ENCODE results near the gene OTOS. TPM values are rescaled to one million over a fixed set of nuclear protein-coding genes. Genes with fewer than 3 reads are reported as not detected.

OTOS gene
- total and polyA plus RNA-seq, 4 donors: not detected

DNA sequence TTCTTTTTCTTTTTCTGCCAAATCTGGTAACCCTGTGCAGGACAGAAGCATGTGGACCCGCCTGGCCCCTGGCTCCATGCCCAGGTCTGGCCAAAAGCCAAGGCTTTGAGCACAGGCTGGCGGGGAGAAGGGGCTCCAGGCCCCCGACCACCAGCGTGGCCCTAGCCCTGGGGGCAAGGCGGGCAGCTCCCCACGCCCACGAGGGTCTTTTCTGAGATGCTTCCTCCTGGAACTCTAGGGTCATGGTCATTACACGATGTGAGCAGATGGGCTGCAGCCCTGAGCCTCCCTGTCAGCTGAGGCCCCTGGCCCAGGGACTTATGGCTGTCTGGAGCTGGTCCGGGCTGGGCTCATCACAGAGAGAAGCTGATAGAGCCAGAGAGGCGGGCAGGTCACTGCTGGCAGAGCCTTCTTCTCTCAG, 5.7 kb upstream of the OTOS start:
- no peaks in the 10 kb centered on the region for H3K9me3 ChIP-seq (ENCODE audit: control insufficient read depth in 4 of 4, insufficient read depth in 3 of 4, low read length in 3 of 4)
- H3K27me3 ChIP-seq (ENCODE audit: control insufficient read depth in 3 of 3, insufficient read depth in 3 of 3, low read length in 2 of 3): peaks cover 0 to 1% (median 0%) of the 10 kb centered on the region in 3 donors
- no peaks in the 10 kb centered on the region for H3K36me3 ChIP-seq (ENCODE audit: control insufficient read depth in 4 of 4, insufficient read depth in 4 of 4, low read length in 4 of 4)
- peaks cover 0 to 6% (median 0%) of the 10 kb centered on the region in 5 donors for H3K4me1 ChIP-seq (ENCODE audit: control insufficient read depth in 5 of 5, insufficient read depth in 5 of 5, low read length in 5 of 5)
- WGBS, 2 donors: 38 to 53% methylated on average over 10 of the region's 10 CpGs
- no peak for ATAC-seq (ENCODE audit: insufficient read depth, low FRiP score)
- H3K9ac ChIP-seq (ENCODE audit: insufficient read depth in 1 of 2, low read length in 2 of 2): no peak overlapping the region
- no peak for DNase-seq
- H3K27ac ChIP-seq (ENCODE audit: low read depth in 1 of 2, low read length in 1 of 2): no peak overlapping the region
- TF ChIP-seq CTCF (IDR thresholded peaks at IDR 0.05; ENCODE audit: control extremely low read depth, extremely low read depth): no peak
- no peak overlapping the region for H3K4me3 ChIP-seq

DNA sequence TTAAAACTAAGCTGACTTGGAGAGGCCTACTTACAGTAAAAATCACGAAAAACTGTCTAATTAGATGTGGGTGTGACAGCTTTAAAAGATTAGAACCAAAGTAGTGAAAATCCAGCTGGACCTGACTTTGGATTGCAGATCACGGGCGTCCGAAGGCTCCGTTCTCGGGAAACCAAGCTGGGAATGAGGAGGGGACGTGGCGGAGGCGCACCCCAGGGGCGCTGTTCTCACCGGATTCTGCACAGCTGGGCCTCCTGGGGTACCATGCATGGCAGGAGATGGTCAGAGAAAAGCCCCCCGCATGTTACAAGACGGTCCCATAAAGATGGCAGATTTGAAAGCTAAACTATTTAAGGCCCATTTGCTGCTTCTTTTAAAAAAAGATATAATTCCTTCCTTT, 5.0 kb upstream of the OTOS start:
- 76 to 77% methylated on average over 13 of the region's 13 CpGs for WGBS, 2 donors
- H3K27ac ChIP-seq (ENCODE audit: low read depth in 1 of 2, low read length in 1 of 2): no peak overlapping the region
- H3K9ac ChIP-seq (ENCODE audit: insufficient read depth in 1 of 2, low read length in 2 of 2): no peak overlapping the region
- no peaks in the 10 kb centered on the region for H3K27me3 ChIP-seq (ENCODE audit: control insufficient read depth in 3 of 3, insufficient read depth in 3 of 3, low read length in 2 of 3)
- TF ChIP-seq CTCF (IDR thresholded peaks at IDR 0.05; ENCODE audit: control extremely low read depth, extremely low read depth): no peak
- no peaks in the 10 kb centered on the region for H3K9me3 ChIP-seq (ENCODE audit: control insufficient read depth in 4 of 4, insufficient read depth in 3 of 4, low read length in 3 of 4)
- DNase-seq (no peak), ATAC-seq (ENCODE audit: insufficient read depth, low FRiP score) (no peak)
- H3K36me3 ChIP-seq (ENCODE audit: control insufficient read depth in 4 of 4, insufficient read depth in 4 of 4, low read length in 4 of 4): no peaks in the 10 kb centered on the region
- no peak overlapping the region for H3K4me3 ChIP-seq
- peaks cover 0 to 6% (median 0%) of the 10 kb centered on the region in 5 donors for H3K4me1 ChIP-seq (ENCODE audit: control insufficient read depth in 5 of 5, insufficient read depth in 5 of 5, low read length in 5 of 5)

DNA sequence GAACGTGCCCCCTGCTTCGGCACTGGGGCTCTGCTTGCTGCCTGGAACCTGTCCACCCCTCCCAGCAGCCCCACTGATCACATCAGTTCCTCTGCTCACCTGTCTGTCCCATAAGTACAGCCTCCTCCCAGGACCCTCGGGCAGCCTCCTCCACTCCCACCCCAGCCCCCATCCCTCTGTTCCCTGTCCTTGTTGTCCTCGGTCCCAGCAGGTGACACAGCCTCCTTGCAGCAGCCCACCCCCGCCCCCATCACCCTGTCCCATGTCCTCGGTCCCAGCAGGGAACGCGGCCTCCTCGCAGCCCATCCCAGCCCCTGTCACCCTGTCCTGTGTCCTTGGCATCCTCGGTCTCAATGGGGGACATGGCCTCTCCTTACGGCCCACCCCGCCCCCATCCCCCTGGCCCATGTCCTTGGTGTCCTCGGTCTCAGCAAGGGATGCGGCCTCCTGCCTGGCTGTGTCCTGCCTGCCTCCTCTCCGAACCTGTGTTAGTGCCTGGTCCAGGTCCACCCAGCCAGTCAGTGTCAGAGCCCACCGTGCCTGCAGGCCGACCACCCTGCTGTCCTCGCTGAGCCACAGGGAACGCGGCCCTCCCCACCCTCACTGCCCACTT, 4.3 kb upstream of the OTOS start:
- Histone ChIP-seq H3K27ac (ENCODE audit: low read depth in 1 of 2, low read length in 1 of 2) (no peak overlapping the region), H3K4me3 (no peak overlapping the region), H3K36me3 (ENCODE audit: control insufficient read depth in 4 of 4, insufficient read depth in 4 of 4, low read length in 4 of 4) (no peaks in the 10 kb centered on the region), H3K27me3 (ENCODE audit: control insufficient read depth in 3 of 3, insufficient read depth in 3 of 3, low read length in 2 of 3) (no peaks in the 10 kb centered on the region), H3K9ac (ENCODE audit: insufficient read depth in 1 of 2, low read length in 2 of 2) (no peak overlapping the region), H3K9me3 (ENCODE audit: control insufficient read depth in 4 of 4, insufficient read depth in 3 of 4, low read length in 3 of 4) (no peaks in the 10 kb centered on the region), H3K4me1 (ENCODE audit: control insufficient read depth in 5 of 5, insufficient read depth in 5 of 5, low read length in 5 of 5) (peaks cover 0 to 6% (median 0%) of the 10 kb centered on the region in 5 donors)
- ATAC-seq (ENCODE audit: insufficient read depth, low FRiP score) (no peak), DNase-seq (no peak)
- no peak for TF ChIP-seq CTCF (IDR thresholded peaks at IDR 0.05; ENCODE audit: control extremely low read depth, extremely low read depth)
- WGBS, 2 donors: 79 to 87% methylated on average over 19 to 20 of the region's 20 CpGs
